Raji (cell line): ENCODE measurements around the gene TNK2.

ENCODE experiments used
- POLR2A ChIP-seq: IDR thresholded peaks from 2 replicates; pipeline ENCODE4 v1.6.1; 2011; ENCODE audit warnings: low read depth, low read length, control low read depth; ENCODE audit not compliant: insufficient read depth

Gene TNK2

GRCh38 chr3:195886181-195887141 is 21.9 kb downstream of the TNK2 start:
- no peak for TF ChIP-seq POLR2A

- TF ChIP-seq POLR2A: no peak
These were observed 23.1 kb downstream of the TNK2 start for GRCh38 chr3:195885036-195885891.

- TF ChIP-seq POLR2A: no peak
These were observed 23.7 kb downstream of the TNK2 start for GRCh38 chr3:195884691-195885035.

GRCh38 chr3:195883801-195884200 is 24.6 kb downstream of the TNK2 start:
- TF ChIP-seq POLR2A: no peak

DNA sequence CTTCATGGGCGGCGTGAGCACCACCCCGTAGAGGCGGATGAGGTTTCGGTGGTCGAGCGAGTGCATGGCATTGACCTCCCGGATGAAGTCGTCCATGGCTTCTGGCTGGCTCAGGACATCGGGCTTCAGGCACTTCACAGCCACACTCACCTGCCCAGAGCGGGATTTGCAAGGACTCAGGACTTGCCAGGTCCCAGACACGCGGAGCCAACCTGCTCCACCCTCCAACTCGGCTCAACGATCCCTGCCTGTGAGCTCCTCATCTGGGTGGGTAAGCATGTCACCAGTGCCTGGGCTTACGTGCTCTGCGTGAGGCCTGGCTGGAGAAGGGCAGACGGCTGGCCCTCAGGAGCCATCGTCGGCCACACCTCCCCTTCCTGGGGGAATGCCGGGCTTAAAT is 25.2 kb downstream of the TNK2 start:
- TF ChIP-seq POLR2A: no peak

DNA sequence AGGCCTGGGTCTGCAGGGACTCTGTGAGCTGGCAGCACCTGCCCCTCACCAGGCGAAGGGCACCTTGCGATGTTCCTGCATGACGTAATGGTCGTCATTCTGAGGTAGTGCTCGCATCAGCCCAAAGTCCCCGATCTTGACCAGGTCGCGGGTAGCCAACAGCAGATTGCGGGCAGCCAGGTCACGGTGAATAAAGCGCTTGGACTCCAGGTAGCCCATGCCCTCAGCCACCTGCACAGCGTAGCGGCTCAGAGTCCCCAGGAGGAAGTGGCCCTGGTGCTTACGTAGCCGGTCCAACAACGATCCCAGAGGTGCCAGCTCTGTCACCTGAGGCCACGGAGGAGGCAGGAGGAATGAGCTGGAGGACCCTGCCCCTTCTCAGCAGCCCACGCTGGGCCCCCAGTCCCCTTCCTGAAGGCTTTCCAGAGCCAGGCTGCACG is 26.3 kb downstream of the TNK2 start:
- no peak for TF ChIP-seq POLR2A

- no peak for TF ChIP-seq POLR2A
These were observed 26.9 kb downstream of the TNK2 start for GRCh38 chr3:195881276-195881988.

GRCh38 chr3:195880037-195880431 is 28.3 kb downstream of the TNK2 start:
- TF ChIP-seq POLR2A: no peak

DNA sequence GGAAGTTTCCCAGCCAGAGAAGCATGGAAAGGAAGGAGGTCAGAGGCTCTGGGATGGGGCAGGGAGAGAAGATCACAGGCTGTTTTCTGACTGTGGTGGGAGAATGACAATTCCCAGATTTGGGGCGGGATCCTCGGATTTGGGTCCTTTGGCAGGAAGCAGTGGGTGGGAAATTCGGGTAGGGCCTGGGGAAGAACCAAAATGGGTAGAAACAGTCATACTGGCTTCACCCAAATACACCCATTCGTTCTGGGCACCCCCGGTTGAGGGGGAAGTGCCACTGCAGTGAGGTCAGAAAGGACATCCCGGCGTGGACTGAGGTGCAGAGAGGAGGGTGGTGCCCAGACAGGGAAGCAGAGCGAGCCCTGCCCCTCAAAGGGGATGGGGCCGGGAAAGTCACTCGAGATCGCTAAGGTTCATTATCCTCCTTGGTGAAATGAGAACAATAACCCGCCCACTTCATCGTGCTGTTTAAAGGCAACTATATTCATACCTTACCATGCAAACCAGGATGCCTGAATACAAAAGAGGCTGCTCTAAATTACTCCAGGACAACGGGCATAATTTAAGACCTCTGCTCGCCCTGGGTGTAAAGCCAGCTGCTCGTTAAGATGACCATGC is 28.8 kb downstream of the TNK2 start:
- no peak for TF ChIP-seq POLR2A

GRCh38 chr3:195878424-195879274 is 29.7 kb downstream of the TNK2 start:
- no peak for TF ChIP-seq POLR2A

DNA sequence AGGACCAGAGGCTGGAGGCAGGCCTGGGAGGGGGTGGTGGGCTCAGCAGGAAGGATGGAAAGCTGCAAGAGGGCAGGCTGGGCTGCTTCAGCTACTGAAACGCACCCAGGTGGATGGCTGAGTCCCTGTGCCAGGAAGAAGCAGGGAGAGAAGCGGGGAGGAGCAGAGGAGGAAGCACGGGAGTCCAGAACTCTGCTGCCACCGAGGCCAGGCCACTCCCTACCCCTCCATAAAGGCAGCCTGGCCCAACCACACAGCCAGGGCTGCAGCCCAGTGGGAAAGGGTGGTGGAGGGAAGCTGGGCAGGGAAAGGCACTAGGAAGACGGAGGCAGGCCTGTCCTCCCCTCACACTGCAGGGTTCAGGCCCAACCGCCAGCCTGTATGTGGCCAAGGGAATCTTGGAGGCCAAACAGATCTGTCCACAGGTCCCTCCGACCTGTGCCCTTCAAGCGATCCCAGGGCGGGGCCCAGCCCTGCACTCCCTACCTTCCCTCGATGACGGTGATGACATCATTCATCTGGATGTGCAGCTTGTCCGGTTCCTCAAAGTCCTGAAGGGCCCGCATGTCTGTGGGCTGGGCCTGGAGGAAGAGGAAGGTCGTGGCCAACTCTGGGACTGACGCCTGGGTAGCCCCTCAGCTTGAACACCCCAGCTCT is 30.5 kb downstream of the TNK2 start:
- TF ChIP-seq POLR2A: no peak

DNA sequence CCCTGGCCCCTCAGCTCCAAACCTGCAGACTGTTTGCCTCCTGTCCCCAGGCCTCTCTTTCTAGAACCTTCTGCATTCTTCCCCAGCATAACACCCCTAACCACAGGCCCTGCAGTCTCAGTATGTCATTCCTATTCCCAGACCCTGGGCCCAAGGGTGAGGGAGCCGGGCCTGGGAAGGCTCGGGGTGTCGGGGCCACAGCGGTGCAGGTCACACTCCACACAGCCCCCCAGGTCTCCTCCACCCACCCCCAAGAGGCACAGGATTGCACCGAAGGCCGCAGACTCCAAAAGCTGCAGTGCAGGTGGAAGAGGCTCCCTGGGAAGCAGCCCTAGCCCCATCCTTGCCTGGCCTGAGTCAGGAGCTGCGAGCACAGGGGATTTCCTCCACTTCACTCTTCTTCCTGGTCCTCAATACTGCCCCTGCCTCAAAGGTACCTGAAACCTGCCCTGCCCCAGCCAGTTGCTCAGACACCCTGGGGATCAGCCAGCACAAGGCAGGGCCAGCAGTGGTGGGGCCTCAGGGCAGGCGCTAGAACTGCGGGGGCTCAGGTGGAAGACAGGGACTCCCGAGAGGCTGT is 31.1 kb downstream of the TNK2 start:
- no peak for TF ChIP-seq POLR2A
